Measurements from ENCODE around the gene RANBP17.
"Not testable (repeated sequence)": the region's sequence is repeated elsewhere in the genome, so short reads cannot be mapped to it uniquely, and the experiment has no call there.

The RANBP17 gene

GRCh38 chr5:170941788-170942187, 80.0 kb downstream of the RANBP17 start:
- no peak for DNase-seq (ENCODE audit: low read depth, low spot score)

- DNase-seq (ENCODE audit: low read depth, low spot score): no peak
These were observed 83.5 kb downstream of the RANBP17 start for GRCh38 chr5:170945275-170945674.

- DNase-seq (ENCODE audit: low read depth, low spot score): no peak
These were observed 98.7 kb downstream of the RANBP17 start for GRCh38 chr5:170960567-170960966.

- DNase-seq (ENCODE audit: low read depth, low spot score): no peak
These were observed 101.7 kb downstream of the RANBP17 start for GRCh38 chr5:170963521-170963920.

- no peak for DNase-seq (ENCODE audit: low read depth, low spot score)
These were observed 112.6 kb downstream of the RANBP17 start for GRCh38 chr5:170974461-170974860.

- not testable (repeated sequence) for DNase-seq (ENCODE audit: low read depth, low spot score)
These were observed 118.4 kb downstream of the RANBP17 start for GRCh38 chr5:170980261-170980660.

GRCh38 chr5:170985486-170985885, 123.7 kb downstream of the RANBP17 start:
- no peak for DNase-seq (ENCODE audit: low read depth, low spot score)

- DNase-seq (ENCODE audit: low read depth, low spot score): peak; percentile 6
These were observed 124.8 kb downstream of the RANBP17 start for GRCh38 chr5:170986598-170986997.

- no peak for DNase-seq (ENCODE audit: low read depth, low spot score)
These were observed 131.7 kb downstream of the RANBP17 start for GRCh38 chr5:170993476-170993875.

GRCh38 chr5:171010086-171010485, 148.3 kb downstream of the RANBP17 start:
- no peak for DNase-seq (ENCODE audit: low read depth, low spot score)

GRCh38 chr5:171010816-171011215, 149.0 kb downstream of the RANBP17 start:
- DNase-seq (ENCODE audit: low read depth, low spot score): no peak

GRCh38 chr5:171023508-171023907, 161.7 kb downstream of the RANBP17 start:
- no peak for DNase-seq (ENCODE audit: low read depth, low spot score)

GRCh38 chr5:171024084-171024483, 162.3 kb downstream of the RANBP17 start:
- no peak for DNase-seq (ENCODE audit: low read depth, low spot score)

- no peak for DNase-seq (ENCODE audit: low read depth, low spot score)
These were observed 167.6 kb downstream of the RANBP17 start for GRCh38 chr5:171029401-171029800.

- DNase-seq (ENCODE audit: low read depth, low spot score): no peak
These were observed 170.2 kb downstream of the RANBP17 start for GRCh38 chr5:171031977-171032376.

- no peak for DNase-seq (ENCODE audit: low read depth, low spot score)
These were observed 170.7 kb downstream of the RANBP17 start for GRCh38 chr5:171032435-171032973.

GRCh38 chr5:171041893-171042292, 180.1 kb downstream of the RANBP17 start:
- DNase-seq (ENCODE audit: low read depth, low spot score): not testable (repeated sequence)

GRCh38 chr5:171050916-171051315, 189.1 kb downstream of the RANBP17 start:
- peak; percentile 2 for DNase-seq (ENCODE audit: low read depth, low spot score)

GRCh38 chr5:171055875-171056454, 194.1 kb downstream of the RANBP17 start:
- no peak for DNase-seq (ENCODE audit: low read depth, low spot score)

- no peak for DNase-seq (ENCODE audit: low read depth, low spot score)
These were observed 205.8 kb downstream of the RANBP17 start for GRCh38 chr5:171067540-171068130.

GRCh38 chr5:171074747-171075146, 212.9 kb downstream of the RANBP17 start:
- no peak for DNase-seq (ENCODE audit: low read depth, low spot score)

- DNase-seq (ENCODE audit: low read depth, low spot score): no peak
These were observed 218.5 kb downstream of the RANBP17 start for GRCh38 chr5:171080186-171080938.

GRCh38 chr5:171081319-171081718, 219.5 kb downstream of the RANBP17 start:
- no peak for DNase-seq (ENCODE audit: low read depth, low spot score)
